ENCODE measurements around the gene SEBOX.
A peak's percentile ranks its signal among the peaks of the same experiment; 100 is the strongest.

The SEBOX gene

DNA sequence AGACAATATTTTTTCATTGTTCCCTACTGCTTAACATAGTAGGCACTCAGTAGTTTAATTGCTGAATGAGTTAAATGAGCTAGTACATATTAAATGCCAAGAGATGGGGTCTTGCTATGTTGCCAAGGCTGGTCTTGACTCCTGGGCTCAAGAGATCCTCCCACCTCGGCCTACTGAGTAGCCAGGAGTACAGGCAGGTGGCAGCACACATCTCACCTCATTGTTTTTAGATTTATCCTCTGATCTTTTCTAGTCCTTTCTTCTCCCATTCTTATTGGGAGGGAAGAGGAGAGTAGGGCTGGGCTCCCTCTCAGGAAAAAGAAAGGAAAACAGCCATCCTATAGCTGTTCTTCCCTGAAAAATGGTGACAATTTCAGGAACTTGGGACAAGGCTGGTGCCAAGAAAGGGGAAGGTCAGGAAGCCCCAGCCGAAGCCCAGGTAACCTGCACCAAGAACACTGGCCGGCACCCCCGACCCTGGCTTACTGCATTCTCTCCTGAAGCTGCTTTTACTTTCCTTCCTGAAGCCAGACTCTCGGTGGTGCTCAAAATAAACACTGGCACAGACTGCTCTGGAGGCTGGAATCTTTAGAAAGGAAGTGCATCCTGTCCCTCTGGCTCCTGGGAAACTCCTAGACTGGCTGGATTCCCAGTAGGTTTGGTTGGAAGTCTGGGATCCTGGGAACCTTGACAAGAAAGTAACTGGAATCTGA is 26.8 kb downstream of the SEBOX start:
- DNase-seq: peak; percentile 26

- DNase-seq: peak; percentile 85
Measured at GRCh38 chr17:28335959-28336871, 28.8 kb downstream of the SEBOX start.

DNA sequence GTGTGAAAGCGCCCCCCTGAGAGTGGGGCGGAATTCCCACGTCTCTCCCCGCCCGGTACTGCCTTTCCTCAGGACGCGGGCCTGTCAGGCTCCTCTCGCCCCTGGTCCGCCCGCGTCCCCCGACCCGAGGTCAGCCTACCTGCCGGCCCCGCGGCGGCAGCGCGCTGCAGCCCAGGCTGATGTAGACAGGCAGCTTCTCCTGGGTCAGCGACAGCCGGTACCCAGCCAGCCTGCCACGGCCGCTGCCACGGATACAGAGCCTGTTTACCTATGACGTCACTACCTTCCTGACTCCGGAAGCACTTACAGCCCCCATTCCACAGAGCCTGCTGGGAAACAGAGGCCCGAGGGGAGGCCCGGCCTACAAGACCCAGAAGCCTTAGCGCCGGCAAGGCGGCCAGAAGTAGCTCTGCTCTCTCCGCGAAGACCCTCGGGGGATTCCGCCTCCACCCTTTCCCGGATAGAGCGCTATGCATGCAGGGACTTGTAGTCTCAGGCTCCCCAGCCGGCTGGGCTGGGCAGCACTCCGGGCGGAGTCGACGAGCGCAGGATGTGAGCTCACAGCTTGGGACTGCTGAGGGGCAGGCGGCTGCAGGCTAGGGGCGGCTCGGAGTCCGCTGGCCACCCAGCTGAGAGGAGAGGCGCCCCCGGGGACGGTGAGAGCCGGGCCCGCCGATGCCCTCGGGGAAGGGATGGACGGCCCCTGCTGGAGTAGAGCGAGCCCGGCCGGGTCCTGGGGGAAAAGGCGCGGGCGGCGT is 29.6 kb downstream of the SEBOX start, which contains the start of the genes IFT20 and TNFAIP1:
Gene IFT20 (minus strand): TSS at position 272 of the 758 bp plus-strand sequence. CDS start 3,487 bp downstream, outside the sequence.
Gene TNFAIP1 (plus strand): TSS at position 561 of the 758 bp plus-strand sequence. CDS start 3,761 bp downstream, outside the sequence.
- peak; percentile 100 for DNase-seq

DNA sequence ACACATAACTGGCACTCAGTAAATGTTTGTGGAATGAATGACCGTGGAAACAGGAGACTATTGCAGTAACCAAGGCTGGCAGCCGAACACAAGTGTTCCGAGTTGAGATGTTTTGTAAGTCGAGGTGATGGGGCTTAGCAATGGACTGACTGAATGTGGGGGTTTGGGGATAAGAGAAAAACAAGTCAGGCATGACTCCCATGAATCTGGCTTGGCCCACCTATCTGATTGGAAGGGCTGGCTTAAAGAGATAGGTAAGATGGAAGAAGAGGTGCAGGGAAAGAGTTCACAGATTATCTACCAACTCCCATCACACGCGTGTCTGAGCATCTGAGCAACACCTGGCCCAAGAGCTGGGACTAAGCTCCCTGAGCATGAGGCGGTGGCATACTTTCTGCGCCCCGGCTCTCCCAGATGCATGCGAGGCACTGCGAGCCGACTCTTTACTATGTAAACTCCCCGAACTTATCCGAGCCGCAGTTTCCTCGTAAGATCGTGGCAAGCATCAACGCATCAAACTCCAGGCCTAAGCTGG is 30.3 kb downstream of the SEBOX start:
- DNase-seq: no peak

DNA sequence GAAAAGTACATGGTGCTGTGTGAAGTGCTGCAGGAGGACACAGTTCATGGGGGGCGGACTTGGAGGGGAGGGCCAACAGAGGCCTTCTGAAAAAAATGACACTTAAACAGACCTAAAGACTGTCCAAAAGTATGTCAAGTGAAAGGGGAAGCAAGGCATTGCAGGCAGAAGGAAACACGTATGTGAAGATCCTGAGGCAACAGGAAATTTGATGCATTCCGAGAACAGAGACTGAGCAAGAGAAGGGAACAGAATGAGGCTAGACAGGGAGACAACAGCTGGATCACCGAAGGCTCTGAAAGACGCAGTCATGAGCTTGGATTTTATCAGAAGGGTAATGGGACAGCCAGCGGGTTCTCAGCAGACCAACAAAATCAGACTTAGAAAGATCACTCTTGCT is 30.8 kb downstream of the SEBOX start:
- DNase-seq: peak; percentile 30

DNA sequence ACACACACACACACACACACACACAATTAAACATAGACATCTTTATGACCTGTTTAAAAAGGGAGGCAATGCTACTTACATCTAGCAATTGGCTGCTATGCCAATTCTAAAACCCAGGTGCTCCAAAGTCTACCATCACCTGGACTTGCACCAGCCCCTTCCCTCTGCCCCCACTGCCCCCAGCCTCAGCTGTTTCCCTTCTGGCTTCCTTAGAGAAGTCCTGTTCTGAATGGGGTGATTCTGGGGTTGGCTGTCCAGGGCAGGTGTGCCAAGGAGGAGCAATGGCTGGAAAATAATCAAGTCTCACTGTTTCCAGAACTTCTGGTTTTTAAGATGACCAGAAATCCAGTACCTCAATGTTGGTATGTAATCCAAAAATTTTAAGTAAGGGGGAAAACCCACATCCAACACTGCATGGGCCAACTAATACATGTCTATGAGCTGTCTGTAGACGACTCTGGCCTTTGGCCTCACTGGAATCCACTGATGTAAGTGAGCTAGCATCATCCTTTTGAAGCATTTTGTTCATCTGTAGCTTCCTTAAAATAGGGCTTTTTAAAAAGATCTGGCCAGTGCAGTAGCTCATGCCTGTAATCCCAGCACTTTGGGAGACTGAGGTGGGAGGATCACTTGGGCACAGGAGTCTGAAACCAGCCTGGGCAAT is 31.8 kb downstream of the SEBOX start:
- DNase-seq: no peak

DNA sequence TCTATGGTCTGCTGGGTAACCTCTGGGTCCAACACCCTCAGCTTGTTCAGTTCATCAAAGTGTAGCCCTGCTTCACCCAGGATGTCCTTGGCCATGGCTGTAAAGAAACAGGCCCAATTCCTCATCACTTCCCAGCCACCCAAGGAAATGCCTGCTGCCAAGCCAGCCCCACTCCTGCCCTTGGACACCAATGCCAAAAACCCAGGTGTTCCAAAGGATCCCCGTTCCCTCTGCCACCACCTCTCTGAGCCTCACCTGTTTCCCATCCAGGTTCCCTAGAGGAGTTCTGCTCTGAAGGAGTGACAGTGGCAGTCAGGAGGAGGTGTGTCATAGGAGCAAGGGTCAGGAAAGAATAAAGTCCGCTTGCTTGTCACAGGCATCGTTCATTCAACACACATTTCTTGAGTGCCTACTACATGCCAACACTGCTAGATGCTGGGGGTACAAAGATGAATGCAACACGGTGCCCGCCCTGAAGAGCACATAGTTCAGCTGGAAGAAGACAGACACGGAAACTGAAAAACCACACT is 33.0 kb downstream of the SEBOX start:
- no peak for DNase-seq

- no peak for DNase-seq
Measured at GRCh38 chr17:28330671-28331070, 34.3 kb downstream of the SEBOX start.

- no peak for DNase-seq
Measured at GRCh38 chr17:28328325-28328724, 36.7 kb downstream of the SEBOX start.

DNA sequence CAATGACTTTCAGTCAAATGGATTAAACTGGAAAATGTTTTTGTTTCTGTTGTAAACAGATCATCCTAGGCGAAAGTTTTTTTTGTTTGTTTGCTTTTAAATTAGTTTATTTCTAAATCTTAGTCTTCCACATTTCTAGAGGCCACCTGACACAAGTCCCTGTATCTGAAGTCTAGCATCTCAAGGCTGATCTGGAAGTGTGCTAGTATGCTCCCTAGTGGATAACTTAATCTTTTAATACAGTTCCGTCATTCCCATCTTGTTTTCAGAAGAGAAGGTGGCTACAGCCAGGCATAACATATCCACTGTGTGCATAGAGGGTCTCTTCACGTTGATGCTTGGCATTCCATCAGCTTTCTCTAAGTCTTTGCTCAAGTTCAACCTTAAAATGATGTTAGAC is 37.3 kb downstream of the SEBOX start:
- peak; percentile 19 for DNase-seq

DNA sequence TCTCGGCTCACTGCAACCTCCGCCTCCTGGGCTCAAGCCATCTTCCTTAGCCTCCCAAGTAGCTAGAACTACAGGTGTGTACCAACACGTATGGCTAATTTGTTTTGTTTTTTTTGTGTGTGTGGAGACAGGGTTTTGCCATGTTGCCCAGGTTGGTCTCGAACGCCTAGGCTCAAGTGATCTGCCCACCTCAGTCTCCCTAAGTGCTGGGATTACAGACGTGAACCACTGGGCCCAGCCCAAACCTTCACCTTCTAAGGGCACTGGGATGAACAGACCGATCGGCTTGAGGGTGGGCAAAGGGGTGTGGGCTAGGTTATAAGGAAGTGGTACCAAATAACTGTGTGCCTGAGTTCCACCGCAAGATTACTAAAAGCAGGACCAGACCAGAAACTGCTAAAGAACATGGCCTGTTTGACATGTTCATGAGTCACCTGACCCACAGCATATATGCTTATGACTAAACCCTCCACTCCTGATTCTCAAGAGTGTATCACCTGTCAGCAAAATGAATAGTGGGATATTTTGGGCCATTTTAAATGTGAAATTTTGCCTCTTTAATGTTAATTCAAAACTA is 37.9 kb downstream of the SEBOX start:
- DNase-seq: no peak

- peak; percentile 90 for DNase-seq
Measured at GRCh38 chr17:28326114-28326513, 38.9 kb downstream of the SEBOX start.

- DNase-seq: peak; percentile 91
Measured at GRCh38 chr17:28325211-28325610, 39.8 kb downstream of the SEBOX start.

- DNase-seq: no peak
Measured at GRCh38 chr17:28324781-28325180, 40.2 kb downstream of the SEBOX start.

DNA sequence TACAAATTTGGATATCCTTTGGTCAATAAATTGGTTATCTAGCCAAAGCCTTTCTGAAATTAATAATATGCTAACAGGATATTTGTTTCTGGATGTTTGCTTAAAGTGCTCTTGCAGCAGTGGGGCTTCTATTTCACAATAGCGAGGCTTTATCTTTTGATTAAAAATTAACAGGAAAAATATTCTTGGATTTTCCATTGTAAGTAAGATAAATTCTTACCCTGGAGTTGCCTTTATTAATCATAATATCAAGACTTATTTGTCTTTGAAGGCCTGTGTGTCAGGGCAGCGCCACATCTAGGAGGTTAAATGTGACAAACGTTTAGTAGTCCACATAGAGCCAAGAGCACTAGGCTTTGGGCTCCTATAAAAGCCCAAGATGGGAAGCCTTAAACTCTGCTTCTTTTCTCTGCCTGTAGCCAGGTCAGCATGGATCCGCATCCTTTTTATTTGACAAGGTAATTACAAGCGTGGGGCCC is 40.7 kb downstream of the SEBOX start:
- peak; percentile 83 for DNase-seq

DNA sequence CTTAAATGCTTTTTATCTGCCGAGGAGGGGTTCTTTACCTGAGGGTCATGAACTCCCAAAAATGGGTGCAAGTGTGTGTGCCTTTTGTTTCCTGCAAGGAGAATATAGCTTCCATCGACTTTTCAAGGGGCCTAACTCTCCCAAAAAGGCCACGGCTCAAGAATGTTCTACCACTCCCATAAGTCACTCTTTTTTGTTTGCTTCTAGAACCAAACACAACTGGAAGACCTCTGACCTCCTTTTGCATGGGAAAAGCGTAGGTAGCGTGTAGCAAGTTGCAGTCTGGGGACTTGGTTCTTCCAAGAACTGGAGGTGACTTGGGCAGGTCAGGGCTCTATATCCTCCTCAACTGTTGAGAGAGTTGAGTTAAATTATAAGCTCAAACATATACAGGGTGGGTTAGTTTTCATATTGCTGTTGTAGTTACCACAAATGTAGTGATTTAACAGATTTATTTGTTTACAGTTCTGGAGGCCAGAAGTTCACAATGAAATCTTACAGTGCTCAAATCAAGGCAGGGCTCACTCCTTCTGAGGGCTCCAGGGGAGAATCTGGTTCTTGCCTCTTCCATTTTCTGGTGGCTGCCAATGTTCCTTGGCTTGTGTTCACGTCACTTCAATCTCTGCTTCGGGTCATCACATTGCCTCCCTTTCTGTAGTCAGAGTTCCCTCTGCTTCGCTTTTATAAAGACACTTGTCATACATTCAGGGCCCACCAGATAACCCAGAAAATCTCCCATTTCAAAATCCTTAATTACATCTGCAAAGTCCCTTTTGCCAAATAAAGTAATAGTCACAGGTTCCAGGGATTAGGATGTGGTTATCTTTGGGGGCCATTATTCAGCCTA is 44.6 kb downstream of the SEBOX start:
- DNase-seq: peak; percentile 36

DNA sequence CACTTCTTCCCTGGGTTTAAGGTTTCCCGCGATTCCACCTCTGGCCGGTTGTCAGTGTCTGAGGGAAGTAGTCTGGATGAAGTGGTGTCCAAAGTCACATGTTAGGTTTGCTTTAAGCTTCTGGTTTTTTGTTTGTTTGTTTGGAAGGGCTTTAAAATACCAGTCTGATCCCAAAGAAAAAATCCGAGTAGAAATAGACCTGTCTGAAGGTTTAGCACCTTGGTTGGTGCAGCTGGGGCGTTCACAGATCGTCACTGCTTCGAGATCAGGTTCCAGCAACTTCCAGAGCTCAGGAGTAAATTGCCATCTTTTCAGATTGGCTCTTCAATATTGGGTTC is 45.4 kb downstream of the SEBOX start:
- DNase-seq: peak; percentile 77

DNA sequence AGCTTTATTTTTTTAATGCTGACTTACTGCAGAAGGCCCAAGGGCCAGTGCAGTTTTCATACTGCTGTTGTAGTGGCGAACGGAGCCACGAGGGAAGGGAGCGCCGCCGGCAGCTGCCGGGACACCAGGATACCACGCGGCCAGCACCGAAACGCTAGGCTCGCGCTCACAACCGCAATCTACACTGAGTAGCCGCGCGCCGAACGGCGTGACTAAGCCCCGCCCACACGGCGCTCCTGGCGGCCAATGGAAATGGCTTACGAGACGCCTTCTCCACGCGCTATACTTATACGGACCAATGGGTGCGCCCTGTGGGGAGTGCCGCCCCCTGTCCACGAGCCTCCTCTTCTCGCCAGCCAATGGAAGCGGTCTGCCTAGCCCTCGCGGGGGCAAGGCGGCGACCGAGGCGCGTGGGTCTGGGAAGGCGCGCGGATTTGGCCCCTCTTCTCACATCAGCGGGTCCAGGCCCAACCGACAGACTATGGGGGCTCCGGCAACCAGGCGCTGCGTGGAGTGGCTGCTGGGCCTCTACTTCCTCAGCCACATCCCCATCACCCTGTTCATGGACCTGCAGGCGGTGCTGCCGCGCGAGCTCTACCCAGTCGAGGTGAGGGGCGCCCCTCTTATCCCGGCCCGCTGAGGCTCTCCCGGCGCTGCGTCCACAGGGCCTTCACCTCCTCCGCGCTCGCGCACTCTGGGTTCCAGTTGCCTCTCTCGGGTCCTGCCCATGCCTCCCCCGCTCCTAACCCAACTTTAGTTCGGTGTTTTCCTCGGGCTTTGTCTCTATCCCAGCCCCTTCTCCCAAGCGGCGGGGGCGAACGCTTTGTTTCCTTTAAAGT is 46.0 kb downstream of the SEBOX start, which contains the start of gene TMEM97:
Gene TMEM97 (plus strand): TSS at position 442 of the 839 bp plus-strand sequence. CDS start 40 bp downstream, at position 482.
- peak; percentile 99 for DNase-seq

Measured in NCI-H69 (cell line).